Osteocyte (in vitro differentiated cells): Measurements from ENCODE around the gene HIF1AN. TPM values are rescaled to one million over a fixed set of nuclear protein-coding genes. Genes with fewer than 3 reads are reported as not detected.

Experiments used
- DNase-seq: peaks from one replicate; pipeline ENCODE4 v3.0.0; 2021; ENCODE audit warnings: mixed read lengths; ENCODE audit not compliant: unreplicated experiment; ENCODE audit errors: extremely low spot score
- H3K27ac Mint-ChIP-seq: one replicate; pipeline ENCODE4 v1.8.0; 2021; ENCODE audit warnings: mild to moderate bottlenecking, mixed read lengths; ENCODE audit not compliant: unreplicated experiment
- H3K27me3 Mint-ChIP-seq: one replicate; pipeline ENCODE4 v1.8.0; 2021; ENCODE audit warnings: mixed read lengths; ENCODE audit not compliant: unreplicated experiment
- H3K36me3 Mint-ChIP-seq: one replicate; pipeline ENCODE4 v1.8.0; 2021; ENCODE audit warnings: mixed read lengths; ENCODE audit not compliant: unreplicated experiment
- H3K4me1 Mint-ChIP-seq: one replicate; pipeline ENCODE4 v1.8.0; 2021; ENCODE audit warnings: mixed read lengths; ENCODE audit not compliant: unreplicated experiment
- H3K4me3 Mint-ChIP-seq: one replicate; pipeline ENCODE4 v1.8.0; 2021; ENCODE audit warnings: mild to moderate bottlenecking, moderate library complexity, mixed read lengths; ENCODE audit not compliant: unreplicated experiment
- H3K9me3 Mint-ChIP-seq: one replicate; pipeline ENCODE4 v1.8.0; 2021; ENCODE audit warnings: mixed read lengths; ENCODE audit not compliant: unreplicated experiment
- total RNA-seq: library from RNA; stranded (reverse); gene quantifications from 2 replicates; pipeline ENCODE4 v1.2.1, GENCODE V29; 2021
- TF ChIP-seq, protein P1 (sequence below): fragments of 200-600 bp; sonication (generic); IDR thresholded peaks from 2 replicates; pipeline ENCODE4 v1.5.0; 2021; ENCODE audit warnings: antibody characterized with exemption, mild to moderate bottlenecking, moderate library complexity

HIF1AN gene
- total RNA-seq, 1 donor from 2014 or later = 50.6 TPM

DNA sequence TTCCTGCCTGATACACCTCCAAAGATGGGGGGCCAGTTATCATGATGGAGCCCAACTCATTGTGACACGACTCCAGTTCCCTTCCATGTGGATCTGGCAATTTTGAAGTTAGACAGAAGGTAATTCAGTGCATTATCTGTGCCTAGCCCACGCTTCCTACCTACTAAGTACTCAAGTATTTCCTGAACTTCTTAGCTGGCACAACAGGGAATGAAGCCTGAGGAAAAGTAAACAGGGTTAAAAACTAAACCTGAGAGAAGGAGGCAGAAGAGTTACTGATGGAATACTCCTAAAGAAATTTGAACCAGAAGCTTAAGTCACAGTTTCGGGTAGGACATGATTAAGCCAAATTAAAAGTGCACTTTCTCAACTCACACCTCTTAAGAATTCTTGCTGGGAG lies 14.9 kb upstream of the HIF1AN start:
- Mint-ChIP-seq H3K27me3 (no peaks in the 10 kb centered on the region), H3K9me3 (no peaks in the 10 kb centered on the region), H3K4me1 (peaks cover 21% of the 10 kb centered on the region), H3K36me3 (peaks cover 21% of the 10 kb centered on the region), H3K4me3 (no peak overlapping the region), H3K27ac (peak overlapping the region; percentile 56)
- TF ChIP-seq, protein P1, sequence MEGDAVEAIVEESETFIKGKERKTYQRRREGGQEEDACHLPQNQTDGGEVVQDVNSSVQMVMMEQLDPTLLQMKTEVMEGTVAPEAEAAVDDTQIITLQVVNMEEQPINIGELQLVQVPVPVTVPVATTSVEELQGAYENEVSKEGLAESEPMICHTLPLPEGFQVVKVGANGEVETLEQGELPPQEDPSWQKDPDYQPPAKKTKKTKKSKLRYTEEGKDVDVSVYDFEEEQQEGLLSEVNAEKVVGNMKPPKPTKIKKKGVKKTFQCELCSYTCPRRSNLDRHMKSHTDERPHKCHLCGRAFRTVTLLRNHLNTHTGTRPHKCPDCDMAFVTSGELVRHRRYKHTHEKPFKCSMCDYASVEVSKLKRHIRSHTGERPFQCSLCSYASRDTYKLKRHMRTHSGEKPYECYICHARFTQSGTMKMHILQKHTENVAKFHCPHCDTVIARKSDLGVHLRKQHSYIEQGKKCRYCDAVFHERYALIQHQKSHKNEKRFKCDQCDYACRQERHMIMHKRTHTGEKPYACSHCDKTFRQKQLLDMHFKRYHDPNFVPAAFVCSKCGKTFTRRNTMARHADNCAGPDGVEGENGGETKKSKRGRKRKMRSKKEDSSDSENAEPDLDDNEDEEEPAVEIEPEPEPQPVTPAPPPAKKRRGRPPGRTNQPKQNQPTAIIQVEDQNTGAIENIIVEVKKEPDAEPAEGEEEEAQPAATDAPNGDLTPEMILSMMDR = no peak
- no peak for DNase-seq

DNA sequence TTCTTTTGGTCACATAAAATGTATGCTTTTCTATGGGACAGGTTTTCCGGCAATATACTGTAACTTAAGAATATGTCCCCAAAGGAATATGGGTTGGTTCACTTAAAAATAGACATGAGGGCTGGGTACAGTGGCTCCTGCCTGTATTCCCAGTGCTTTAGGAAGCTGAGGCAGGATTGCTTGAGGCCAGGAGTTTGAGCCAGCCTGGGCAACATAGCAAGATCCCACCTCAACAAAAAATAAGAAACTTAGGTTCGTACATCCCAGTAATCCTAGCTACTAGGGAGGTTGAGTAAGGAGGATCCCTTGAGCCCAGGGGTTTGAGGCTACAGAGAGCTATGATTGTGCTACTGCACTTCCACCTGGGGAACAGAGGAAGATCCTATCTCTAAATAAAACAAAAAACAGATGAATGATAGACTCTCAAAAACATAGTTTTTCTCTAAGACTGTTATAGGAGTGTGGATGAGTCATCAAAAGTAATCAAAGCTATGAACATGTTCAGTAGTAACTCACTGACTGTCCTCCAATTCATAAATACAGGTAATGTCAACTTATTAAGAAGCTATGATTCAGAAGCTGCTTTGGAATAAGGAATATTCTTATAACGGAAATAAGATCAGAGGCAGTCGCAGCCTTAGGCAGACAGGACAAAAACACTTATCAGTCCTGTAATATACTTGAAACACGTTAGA lies 13.5 kb upstream of the HIF1AN start:
- Mint-ChIP-seq H3K4me1 (peaks cover 21% of the 10 kb centered on the region), H3K27ac (no peak overlapping the region), H3K9me3 (no peaks in the 10 kb centered on the region), H3K36me3 (peaks cover 28% of the 10 kb centered on the region), H3K27me3 (no peaks in the 10 kb centered on the region), H3K4me3 (no peak overlapping the region)
- DNase-seq = no peak
- TF ChIP-seq, protein P1 = no peak

DNA sequence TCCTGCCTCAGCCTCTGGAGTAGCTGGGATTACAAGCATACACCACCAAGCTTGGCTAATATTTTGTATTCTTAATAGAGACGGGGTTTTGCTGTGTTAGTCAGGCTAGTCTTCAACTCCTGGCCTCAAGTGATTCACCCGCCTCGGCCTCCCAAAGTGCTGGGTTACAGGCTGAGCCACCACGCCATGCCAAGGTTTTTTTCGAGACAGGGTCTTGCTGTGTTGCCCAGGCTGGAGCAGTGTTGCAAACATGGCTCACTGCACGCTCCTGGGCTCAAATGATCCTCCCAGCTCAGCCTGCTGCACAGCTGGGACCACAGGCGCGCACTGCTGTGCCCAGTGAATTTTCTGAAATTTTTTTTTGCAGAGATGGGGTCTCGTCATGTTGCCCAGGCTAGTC lies 12.8 kb upstream of the HIF1AN start:
- Mint-ChIP-seq H3K27ac (no peak overlapping the region), H3K4me1 (peaks cover 21% of the 10 kb centered on the region), H3K4me3 (no peak overlapping the region), H3K36me3 (peaks cover 26% of the 10 kb centered on the region), H3K27me3 (no peaks in the 10 kb centered on the region), H3K9me3 (no peaks in the 10 kb centered on the region)
- TF ChIP-seq, protein P1 = no peak
- peak; percentile 40 for DNase-seq

DNA sequence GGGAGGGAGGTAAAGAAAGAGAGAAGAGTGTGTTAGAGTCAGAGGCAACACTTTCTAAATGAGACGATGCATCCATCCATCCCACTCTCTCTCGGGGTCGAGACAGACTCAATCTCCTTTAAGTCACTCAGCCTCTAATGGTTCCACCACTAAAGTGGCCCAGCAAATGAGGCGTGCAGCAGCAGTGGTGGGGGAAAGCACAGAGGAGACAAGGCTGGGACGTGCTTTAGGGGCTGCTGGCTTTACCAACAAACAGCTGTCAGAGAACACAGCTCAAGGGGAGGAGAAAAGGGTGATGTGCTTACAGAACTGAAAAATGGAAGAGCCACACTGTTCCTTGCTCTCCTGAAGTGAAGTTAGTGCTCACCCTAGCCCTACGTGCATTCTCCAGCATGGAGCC lies 11.5 kb upstream of the HIF1AN start:
- DNase-seq = no peak
- H3K27ac Mint-ChIP-seq = no peak overlapping the region
- peaks cover 26% of the 10 kb centered on the region for H3K36me3 Mint-ChIP-seq
- H3K9me3 Mint-ChIP-seq = no peaks in the 10 kb centered on the region
- TF ChIP-seq, protein P1 = no peak
- H3K4me1 Mint-ChIP-seq = peaks cover 22% of the 10 kb centered on the region
- H3K4me3 Mint-ChIP-seq = no peak overlapping the region
- no peaks in the 10 kb centered on the region for H3K27me3 Mint-ChIP-seq

DNA sequence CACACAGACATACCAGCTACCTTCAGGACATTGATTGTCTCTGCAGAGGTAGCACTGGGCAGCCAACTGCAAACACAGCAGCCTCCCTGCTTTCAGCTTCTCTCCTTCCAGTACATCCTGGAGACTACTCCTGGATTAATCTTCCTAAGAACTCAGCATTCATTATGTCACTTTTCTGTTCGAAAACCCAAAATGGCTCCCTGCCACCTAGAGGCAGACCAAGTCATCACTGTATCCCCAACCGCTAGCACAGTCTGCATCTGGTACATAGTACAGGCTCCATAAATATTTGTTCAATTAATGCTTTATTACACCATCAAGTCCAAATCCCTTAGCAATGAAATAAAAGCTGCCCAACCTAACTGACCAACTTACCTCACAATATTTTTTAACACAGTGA lies 11.1 kb upstream of the HIF1AN start:
- TF ChIP-seq, protein P1 = no peak
- Mint-ChIP-seq H3K27me3 (no peaks in the 10 kb centered on the region), H3K36me3 (peaks cover 26% of the 10 kb centered on the region), H3K9me3 (no peaks in the 10 kb centered on the region), H3K4me1 (peaks cover 20% of the 10 kb centered on the region), H3K4me3 (no peak overlapping the region), H3K27ac (no peak overlapping the region)
- no peak for DNase-seq
